Stomach (tissue), 4 donors: Measurements from ENCODE around the gene MCRIP2.

Experiments
- CTCF ChIP-seq, 7 experiments: fragments of 450-650 bp in 4 of 7; fragments of 200-600 bp in 3 of 7; sonication (generic) in 3 of 7; IDR thresholded peaks; one replicate each; pipeline ENCODE4 v1.5.1; 2016 to 2019; ENCODE audit warnings: antibody characterized with exemption in 7 of 7, control low read depth in 2 of 7, mild to moderate bottlenecking in 1 of 7
- POLR2AphosphoS5 ChIP-seq, 3 donors: sonication (generic); formaldehyde crosslinking; IDR thresholded peaks; one replicate each; pipeline ENCODE4 v1.6.1; 2016; ENCODE audit warnings: antibody characterized with exemption in 3 of 3

DNA sequence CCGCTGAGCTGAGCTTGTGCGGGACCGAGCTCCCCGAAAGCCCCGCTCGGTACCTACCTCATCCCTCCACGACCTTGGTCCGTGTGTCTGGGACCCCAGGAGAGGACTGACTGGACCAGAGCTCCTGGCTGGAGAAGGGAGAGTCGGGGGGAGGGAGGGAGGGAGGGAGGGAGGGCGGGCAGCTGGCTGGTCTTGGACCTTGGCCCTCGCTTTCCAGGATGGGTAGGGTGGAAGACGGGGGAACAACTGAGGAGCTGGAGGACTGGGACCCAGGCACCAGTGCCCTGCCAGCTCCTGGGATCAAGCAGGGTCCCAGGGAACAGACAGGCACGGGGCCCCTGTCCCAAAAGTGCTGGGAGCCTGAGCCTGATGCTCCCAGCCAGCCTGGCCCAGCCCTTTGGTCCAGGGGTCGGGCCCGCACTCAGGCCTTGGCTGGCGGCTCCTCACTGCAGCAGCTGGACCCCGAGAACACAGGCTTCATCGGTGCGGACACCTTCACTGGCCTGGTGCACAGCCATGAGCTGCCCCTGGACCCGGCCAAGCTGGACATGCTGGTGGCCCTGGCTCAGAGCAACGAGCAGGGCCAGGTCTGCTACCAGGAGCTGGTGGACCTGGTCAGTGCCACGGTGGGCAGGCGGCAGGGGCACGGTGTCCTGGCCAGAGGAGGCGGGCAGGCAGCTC lies 34.4 kb downstream of the MCRIP2 start:
- no peak for TF ChIP-seq POLR2AphosphoS5 (IDR thresholded peaks at IDR 0.05)
- no peak for TF ChIP-seq CTCF (IDR thresholded peaks at IDR 0.05)
